ENCODE measurements around the gene LRRC49.
"Not testable (repeated sequence)": the region's sequence is repeated elsewhere in the genome, so short reads cannot be mapped to it uniquely, and the experiment has no call there.

LRRC49 gene

DNA sequence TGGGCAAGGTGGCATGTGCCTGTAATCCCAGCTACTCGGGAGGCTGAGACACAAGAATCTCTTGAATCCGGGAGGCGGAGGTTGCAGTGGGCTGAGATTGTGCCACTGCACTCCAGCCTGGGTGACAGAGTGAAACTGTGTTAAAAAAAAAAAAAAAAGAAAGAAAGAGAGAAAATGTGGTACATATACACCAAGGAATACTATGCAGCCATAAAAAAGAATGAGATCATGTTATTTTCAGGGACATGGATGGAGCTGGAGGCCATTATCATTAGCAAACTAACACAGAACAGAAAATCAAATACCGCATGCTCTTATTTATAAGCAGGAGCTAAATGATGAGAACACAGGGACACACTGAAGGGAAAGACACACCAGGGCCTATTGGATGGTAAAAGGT is 111.9 kb downstream of the LRRC49 start:
- not testable (repeated sequence) for DNase-seq

- DNase-seq: no peak
Observed at GRCh38 chr15:71005895-71006294, 113.3 kb downstream of the LRRC49 start.

GRCh38 chr15:71008250-71008870 is 115.7 kb downstream of the LRRC49 start:
- DNase-seq: no peak

DNA sequence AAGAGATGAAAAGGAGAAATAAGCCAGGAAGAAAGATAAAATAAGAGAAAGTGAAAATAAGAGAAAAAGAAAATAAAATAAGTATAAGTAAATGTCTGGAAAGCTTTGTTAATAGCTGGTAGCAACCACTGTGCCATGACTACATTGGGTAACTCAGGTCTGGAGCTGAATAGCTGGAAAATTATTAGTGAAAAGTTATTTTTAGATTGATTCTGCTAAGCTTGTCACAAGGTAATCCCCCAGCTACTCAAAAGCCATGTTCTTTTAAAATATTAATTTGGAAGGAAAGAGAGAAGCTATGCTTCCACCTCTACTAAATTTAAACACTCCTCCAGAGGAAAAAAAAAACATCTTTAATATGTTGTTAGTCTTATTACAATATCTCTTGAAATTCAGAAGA is 117.8 kb downstream of the LRRC49 start:
- no peak for DNase-seq

- no peak for DNase-seq
Observed at GRCh38 chr15:71010997-71011396, 118.4 kb downstream of the LRRC49 start.

GRCh38 chr15:71011503-71012155 is 119.0 kb downstream of the LRRC49 start:
- no peak for DNase-seq

DNA sequence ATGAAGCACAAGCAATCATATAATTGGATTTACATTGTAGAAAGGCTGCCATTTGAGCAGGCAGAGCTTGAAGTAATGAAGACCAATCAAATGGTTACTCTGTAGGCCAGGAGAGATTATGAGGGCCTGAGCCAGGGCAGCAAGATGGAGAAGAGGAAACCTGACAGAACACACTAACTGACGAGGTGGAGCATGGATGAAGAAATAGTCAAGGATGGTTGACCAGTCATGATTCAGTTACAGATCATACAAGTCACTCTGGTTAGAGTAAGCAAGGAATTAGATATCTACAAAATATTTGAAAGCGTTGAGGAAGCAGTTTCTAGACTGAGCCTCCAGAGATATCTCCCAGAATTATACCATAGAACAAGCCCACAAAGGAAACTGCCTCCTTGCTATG is 120.8 kb downstream of the LRRC49 start:
- no peak for DNase-seq

- no peak for DNase-seq
Observed at GRCh38 chr15:71015342-71015741, 122.7 kb downstream of the LRRC49 start.

- not testable (repeated sequence) for DNase-seq
Observed at GRCh38 chr15:71031232-71031631, 138.6 kb downstream of the LRRC49 start.

DNA sequence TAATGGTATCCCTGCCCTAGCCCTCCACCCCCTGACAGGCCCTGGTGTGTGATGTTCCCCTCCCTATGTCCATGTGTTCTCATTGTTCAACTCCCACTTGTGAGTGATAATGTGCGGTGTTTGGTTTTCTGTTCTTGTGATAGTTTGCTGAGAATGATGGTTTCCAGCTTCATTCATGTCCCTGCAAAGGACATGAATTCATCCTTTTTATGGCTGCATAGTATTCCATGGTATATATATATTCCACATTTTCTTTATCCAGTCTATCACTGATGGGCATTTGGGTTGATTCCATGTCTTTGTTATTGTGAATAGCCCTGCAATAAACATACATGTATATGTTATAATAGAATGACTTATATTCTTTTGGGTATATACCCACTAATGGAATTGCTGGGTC is 142.9 kb downstream of the LRRC49 start:
- not testable (repeated sequence) for DNase-seq

GRCh38 chr15:71042356-71042922 is 149.8 kb downstream of the LRRC49 start:
- DNase-seq: no peak

GRCh38 chr15:71043373-71043772 is 150.7 kb downstream of the LRRC49 start:
- no peak for DNase-seq

DNA sequence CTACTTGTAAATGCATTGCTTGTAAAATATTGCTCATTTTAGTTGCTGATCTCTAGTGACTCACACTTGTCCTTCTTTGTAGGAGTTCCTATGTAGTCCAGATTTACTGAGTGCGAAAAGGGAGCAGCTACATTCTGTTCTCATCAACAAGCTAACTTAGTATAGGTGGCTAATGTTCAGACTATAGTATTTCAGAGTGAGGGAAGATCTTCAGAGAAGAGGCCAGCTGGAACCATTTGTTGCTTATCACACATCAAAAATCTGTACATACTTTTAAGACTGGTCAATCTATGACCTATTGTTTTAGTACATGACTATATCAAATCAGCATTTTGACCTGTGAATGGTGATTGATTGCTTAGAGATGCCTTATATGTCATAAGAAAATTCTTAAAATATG is 151.4 kb downstream of the LRRC49 start:
- DNase-seq: no peak

GRCh38 chr15:71046146-71046545 is 153.5 kb downstream of the LRRC49 start:
- not testable (repeated sequence) for DNase-seq

DNA sequence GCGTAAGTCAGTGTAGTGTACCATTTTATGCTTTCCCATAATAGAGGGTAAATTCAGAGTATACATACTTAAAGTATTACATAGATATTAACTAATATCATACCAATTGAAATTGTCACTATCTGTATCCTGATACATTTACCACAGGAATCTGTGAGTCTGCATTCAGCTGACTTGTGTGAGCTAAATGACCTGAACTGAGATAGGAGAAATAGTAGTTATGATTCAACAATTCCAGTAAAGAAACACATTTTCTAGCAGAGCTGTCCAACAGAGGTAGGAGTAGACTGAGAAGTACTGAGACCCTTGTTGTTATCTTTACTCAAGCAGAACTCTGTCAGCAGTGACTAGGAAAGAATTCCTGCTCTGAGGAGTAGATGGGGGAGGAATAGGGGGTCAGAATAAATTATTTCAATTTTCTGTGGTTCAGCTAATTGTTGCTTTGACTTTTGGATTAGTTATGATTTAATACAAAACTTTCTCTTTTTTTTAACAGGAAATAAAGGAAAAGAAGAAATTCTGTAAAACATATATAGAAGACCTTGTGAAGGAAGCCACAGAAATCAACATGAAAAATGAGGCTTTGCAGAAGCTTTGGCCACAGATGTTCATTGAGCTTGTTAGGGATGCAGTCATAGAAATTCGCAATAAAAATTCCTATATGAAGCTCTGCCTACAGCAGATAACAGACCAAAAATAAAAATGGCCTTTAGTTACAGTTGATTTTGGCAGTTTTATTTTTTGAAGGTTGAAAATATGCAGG is 156.5 kb downstream of the LRRC49 start:
- DNase-seq: no peak

GRCh38 chr15:71049706-71050422 is 157.2 kb downstream of the LRRC49 start:
- DNase-seq: no peak

DNA sequence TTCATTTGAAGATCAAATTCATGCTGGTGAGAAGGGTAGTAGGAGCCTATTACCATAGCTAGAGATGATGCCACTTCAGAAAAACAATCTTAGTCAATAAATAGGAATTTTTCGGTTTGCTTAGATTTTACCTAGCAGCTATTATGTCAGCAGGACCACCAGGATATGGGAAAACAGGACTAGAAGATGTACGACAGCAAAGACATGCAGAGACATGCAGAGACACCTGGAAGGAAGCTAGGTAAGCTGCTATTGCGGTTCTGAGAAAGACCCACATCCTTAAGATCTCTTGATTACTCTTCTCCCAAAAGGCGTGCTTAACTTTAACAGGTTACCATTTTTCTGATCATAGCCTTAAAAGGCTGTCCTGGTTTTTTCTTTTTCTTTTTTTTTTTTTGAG is 157.8 kb downstream of the LRRC49 start:
- DNase-seq: no peak

DNA sequence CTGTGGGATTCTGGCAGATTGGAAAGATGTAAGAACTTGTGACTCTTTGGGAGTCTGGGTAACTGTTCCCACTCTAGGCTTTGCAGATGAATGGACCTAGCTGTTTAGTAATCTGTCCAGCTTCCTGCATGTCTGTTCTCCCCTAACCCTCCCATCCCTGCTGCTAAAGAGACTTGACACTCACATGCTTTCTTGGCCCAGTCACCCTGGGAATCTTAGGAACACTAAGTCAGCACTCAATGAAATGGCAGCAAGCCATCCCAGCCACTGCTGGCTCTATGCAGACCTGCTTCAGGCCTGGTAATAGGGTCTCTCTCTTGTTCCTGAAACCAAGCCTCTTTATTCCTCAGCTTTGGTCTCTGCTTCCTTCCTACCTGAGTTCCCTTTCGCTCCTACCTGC is 158.9 kb downstream of the LRRC49 start:
- DNase-seq: no peak

GRCh38 chr15:71052356-71052755 is 159.7 kb downstream of the LRRC49 start:
- no peak for DNase-seq

- DNase-seq: no peak
Observed at GRCh38 chr15:71054286-71054952, 161.8 kb downstream of the LRRC49 start.

DNA sequence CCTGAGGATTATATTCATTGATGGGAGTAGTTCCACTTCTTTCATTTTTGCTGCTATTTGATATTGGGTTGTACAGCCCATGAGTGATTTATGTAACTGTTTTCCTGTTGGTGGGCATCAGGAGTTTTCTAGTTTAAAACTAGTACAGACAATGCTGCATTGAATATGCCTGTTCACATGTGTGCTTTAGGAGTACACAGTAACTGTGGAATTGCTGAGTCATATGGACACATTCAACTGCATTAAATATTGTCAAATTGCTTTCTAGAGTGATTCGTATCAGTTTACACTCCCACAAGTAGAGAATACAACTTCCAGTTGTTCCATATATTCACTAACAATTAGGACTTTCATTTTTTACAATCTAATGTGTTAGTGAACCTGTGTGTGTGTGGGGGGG is 162.8 kb downstream of the LRRC49 start:
- no peak for DNase-seq

DNA sequence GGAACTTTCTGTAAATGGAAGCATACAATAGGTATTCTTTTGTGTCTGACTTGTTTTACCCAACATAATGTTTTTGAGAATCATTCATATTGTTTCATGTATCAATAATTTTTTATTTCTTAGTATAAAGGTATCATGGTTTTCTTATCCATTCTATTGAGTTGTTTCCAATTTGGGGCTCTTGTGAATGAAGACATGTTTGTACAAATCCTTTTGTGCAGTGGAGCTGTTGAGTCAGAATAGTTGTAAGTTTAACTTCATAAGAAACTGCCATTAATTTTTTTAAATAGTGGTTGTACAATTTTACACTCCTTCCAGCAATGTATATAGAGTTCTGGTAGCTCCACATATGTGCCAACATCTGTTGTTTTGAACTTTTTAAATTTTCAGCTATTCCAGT is 163.5 kb downstream of the LRRC49 start:
- DNase-seq: no peak

DNA sequence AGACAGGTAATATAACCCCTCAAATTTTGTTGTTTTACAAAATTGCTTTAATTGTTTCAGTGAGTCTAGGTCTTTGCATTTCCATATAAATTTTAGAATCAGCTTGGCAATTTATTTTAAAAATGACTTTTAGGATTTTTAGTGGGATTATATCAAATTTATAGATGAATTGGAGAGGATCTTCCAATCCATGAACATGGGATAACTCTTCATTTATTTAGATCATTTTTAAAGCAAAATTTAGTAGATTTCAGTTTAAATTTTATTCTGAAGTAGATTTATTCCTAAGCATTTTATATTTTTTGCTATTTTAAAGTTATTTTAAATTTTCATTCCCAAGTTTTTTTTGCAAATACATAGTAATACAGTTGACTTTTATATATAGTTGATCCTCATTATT is 164.5 kb downstream of the LRRC49 start:
- no peak for DNase-seq
